IMR-90 (cell line): Measurements from ENCODE around the gene PAPPA. TPM values are rescaled to one million over a fixed set of nuclear protein-coding genes. Genes with fewer than 3 reads are reported as not detected.

Source experiments
- ATAC-seq: fragments of 200-7000 bp; cut with Tn5 transposase; 2 replicates; pipeline ENCODE4 v1.9.1; 2020; ENCODE audit warnings: low read depth, mild to moderate bottlenecking, moderate library complexity
- BruUV-seq: library from RNA; stranded (reverse); fragments of 400-500 nt; replicated peaks from 2 replicates; lab custom pipeline; 2021; lab: Mats Ljungman, UMichigan
- CTCF ChIA-PET: fragments of 300-600 bp; formaldehyde crosslinking; extraction: SDS; loops from one replicate; lab custom pipeline; 2021; ENCODE audit warnings: antibody characterized with exemption; lab: Yijun Ruan, JAX
- POLR2A ChIA-PET: fragments of 300-600 bp; sonication (Branson Sonifier 250); formaldehyde crosslinking; loops from one replicate; lab custom pipeline; 2022; ENCODE audit warnings: antibody characterized with exemption; ENCODE audit not compliant: unreplicated experiment; lab: Charles Lee
- DNase-seq: peaks from one replicate; pipeline ENCODE4 v3.0.0; 2013
- H2AFZ ChIP-seq: replicated peaks from 2 replicates; pipeline ENCODE3; 2013; ENCODE audit warnings: low read length, mild to moderate bottlenecking; ENCODE audit not compliant: poor library complexity
- H2AK5ac ChIP-seq: 2 replicates; pipeline ENCODE4 v1.6.1; 2013; ENCODE audit warnings: low read depth, low read length, inconsistent platforms
- H2AK9ac ChIP-seq: replicated peaks from 2 replicates; pipeline ENCODE3; 2013; ENCODE audit warnings: mild to moderate bottlenecking, low read depth, low read length, moderate library complexity; ENCODE audit not compliant: poor library complexity
- H2BK120ac ChIP-seq: 2 replicates; pipeline ENCODE4 v1.6.1; 2013; ENCODE audit warnings: low read depth, low read length, inconsistent platforms
- H2BK15ac ChIP-seq: 3 replicates; pipeline ENCODE4 v1.6.1; 2013; ENCODE audit warnings: low read depth, low read length, inconsistent platforms
- H2BK20ac ChIP-seq: 2 replicates; pipeline ENCODE4 v1.6.1; 2013; ENCODE audit warnings: low read depth, mild to moderate bottlenecking, inconsistent platforms, low read length, moderate library complexity
- H2BK5ac ChIP-seq: 2 replicates; pipeline ENCODE4 v1.6.1; 2013; ENCODE audit warnings: mild to moderate bottlenecking, low read depth, low read length, inconsistent platforms; ENCODE audit not compliant: poor library complexity, severe bottlenecking
- H3K14ac ChIP-seq: replicated peaks from 2 replicates; pipeline ENCODE4 v1.6.1; 2013; ENCODE audit warnings: low read depth, low read length, inconsistent platforms
- H3K18ac ChIP-seq: 2 replicates; pipeline ENCODE4 v1.6.1; 2013; ENCODE audit warnings: low read depth, low read length, control low read depth
- H3K23ac ChIP-seq: 2 replicates; pipeline ENCODE4 v1.6.1; 2013; ENCODE audit warnings: low read depth, low read length, inconsistent platforms
- H3K27ac ChIP-seq: 2 replicates; pipeline ENCODE4 v1.5.1; 2013; ENCODE audit warnings: mild to moderate bottlenecking, control low read depth, low read length; ENCODE audit not compliant: insufficient read depth
- H3K27me3 ChIP-seq: 2 replicates; pipeline ENCODE4 v1.6.1; 2013; ENCODE audit warnings: low read length; ENCODE audit not compliant: control insufficient read depth, insufficient read depth
- H3K36me3 ChIP-seq: 2 replicates; pipeline ENCODE4 v1.6.1; 2013; ENCODE audit warnings: low read length, mixed read lengths; ENCODE audit not compliant: control insufficient read depth, insufficient read depth
- H3K4ac ChIP-seq: 2 replicates; pipeline ENCODE4 v1.6.1; 2013; ENCODE audit warnings: low read depth, low read length, inconsistent platforms
- H3K4me1 ChIP-seq: 2 replicates; pipeline ENCODE4 v1.6.1; 2013; ENCODE audit warnings: low read length, mixed read lengths; ENCODE audit not compliant: control insufficient read depth, insufficient read depth
- H3K4me2 ChIP-seq: 2 replicates; pipeline ENCODE4 v1.6.1; 2013; ENCODE audit warnings: low read depth, mild to moderate bottlenecking, control low read depth, low read length, moderate library complexity
- H3K4me3 ChIP-seq: 2 replicates; pipeline ENCODE4 v1.5.1; 2013; ENCODE audit warnings: low read depth, mild to moderate bottlenecking, control low read depth, low read length, moderate library complexity; ENCODE audit not compliant: insufficient read depth
- H3K56ac ChIP-seq: 2 replicates; pipeline ENCODE4 v1.6.1; 2013; ENCODE audit warnings: low read length, inconsistent platforms; ENCODE audit not compliant: insufficient read depth; ENCODE audit errors: extremely low read depth
- H3K79me1 ChIP-seq, 2 experiments: 2 replicates each; pipeline ENCODE4 v1.6.1; 2013; ENCODE audit warnings: low read length in 2 of 2, inconsistent platforms in 1 of 2, low read depth in 1 of 2
- H3K9ac ChIP-seq: 2 replicates; pipeline ENCODE4 v1.6.1; 2013; ENCODE audit warnings: low read depth, low read length, control low read depth
- H3K9me1 ChIP-seq: 2 replicates; pipeline ENCODE4 v1.6.1; 2013; ENCODE audit warnings: low read length, inconsistent platforms; ENCODE audit not compliant: insufficient read depth
- H3K9me3 ChIP-seq: 2 replicates; pipeline ENCODE4 v1.6.1; 2013; ENCODE audit warnings: low read length; ENCODE audit not compliant: control insufficient read depth, insufficient read depth
- H4K20me1 ChIP-seq: 2 replicates; pipeline ENCODE4 v1.6.1; 2013; ENCODE audit warnings: low read length, inconsistent platforms; ENCODE audit not compliant: insufficient read depth
- H4K5ac ChIP-seq: 2 replicates; pipeline ENCODE4 v1.6.1; 2013; ENCODE audit warnings: mild to moderate bottlenecking, low read depth, low read length, control low read depth
- H4K8ac ChIP-seq, 2 experiments: 2 replicates each; pipeline ENCODE4 v1.6.1; 2013; ENCODE audit warnings: low read depth in 2 of 2, low read length in 2 of 2, control low read depth in 1 of 2, inconsistent platforms in 1 of 2
- H4K91ac ChIP-seq: 2 replicates; pipeline ENCODE4 v1.6.1; 2013; ENCODE audit warnings: low read depth, low read length, inconsistent platforms; ENCODE audit not compliant: insufficient read depth
- BHLHE40 ChIP-seq: fragments of 150-350 bp; IDR thresholded peaks from 2 replicates; pipeline ENCODE4 v1.6.1; 2016; ENCODE audit warnings: mild to moderate bottlenecking, low read depth, low read length
- MXI1 ChIP-seq: IDR thresholded peaks from 2 replicates; pipeline ENCODE4 v1.6.1; 2012; ENCODE audit warnings: low read depth, mild to moderate bottlenecking, low read length, moderate library complexity, borderline replicate concordance
- NFE2L2 ChIP-seq: fragments of 150-350 bp; IDR thresholded peaks from 2 replicates; pipeline ENCODE4 v1.6.1; 2016; ENCODE audit warnings: low read depth, mild to moderate bottlenecking, low read length
- WGBS, 2 experiments: methylation state at CpG; one replicate each; pipeline versions ENCODE4 v1.1.5 to v1.1.7; 2013; ENCODE audit warnings: missing lambda C conversion rate in 2 of 2; ENCODE audit not compliant: insufficient read length in 1 of 2; ENCODE audit errors: extremely low coverage in 2 of 2; 5-methylcytosine and 5-hydroxymethylcytosine counted together
- dilution Hi-C: fragments of 300-500 bp; cut with HindIII; formaldehyde crosslinking; loops from one replicate; pipeline ENCODE4 v1.14.3; 2018; ENCODE audit warnings: low sequenced_read_pairs; ENCODE audit not compliant: unreplicated experiment
- in situ Hi-C: fragments of 300-500 bp; cut with MboI; formaldehyde crosslinking; loops from 3 replicates; pipeline ENCODE4 v1.14.3; 2019; ENCODE audit warnings: low sequenced_read_pairs, inconsistent platforms, mixed read lengths
- intact Hi-C: fragments of 100-400 bp; cut with micrococcal nuclease; formaldehyde crosslinking; loops from 2 replicates; pipeline ENCODE4 v1.10.0; 2022
- polyA plus RNA-seq, 3 experiments: library from polyadenylated mRNA; depleted of rRNA; stranded (reverse); fragments of >200 nt; gene quantifications; 2 replicates each; pipeline ENCODE4 v1.2.3, GENCODE V29; 2012; ENCODE audit warnings: low replicate concordance in 1 of 3
- total RNA-seq: library from RNA; depleted of rRNA; stranded (reverse); fragments of >200 nt; gene quantifications from 2 replicates; pipeline ENCODE4 v1.2.3, GENCODE V29; 2012
- TF ChIP-seq, protein P1 (sequence below): fragments of 150-350 bp; IDR thresholded peaks from 2 replicates; pipeline ENCODE4 v1.6.1; 2016; ENCODE audit warnings: low read depth, mild to moderate bottlenecking, low read length, moderate library complexity, borderline replicate concordance

The PAPPA gene
- total and polyA plus RNA-seq, 2 of the 4 experiments (the other 2 are of a cell fraction) = 8.3 to 12.4 TPM

DNA sequence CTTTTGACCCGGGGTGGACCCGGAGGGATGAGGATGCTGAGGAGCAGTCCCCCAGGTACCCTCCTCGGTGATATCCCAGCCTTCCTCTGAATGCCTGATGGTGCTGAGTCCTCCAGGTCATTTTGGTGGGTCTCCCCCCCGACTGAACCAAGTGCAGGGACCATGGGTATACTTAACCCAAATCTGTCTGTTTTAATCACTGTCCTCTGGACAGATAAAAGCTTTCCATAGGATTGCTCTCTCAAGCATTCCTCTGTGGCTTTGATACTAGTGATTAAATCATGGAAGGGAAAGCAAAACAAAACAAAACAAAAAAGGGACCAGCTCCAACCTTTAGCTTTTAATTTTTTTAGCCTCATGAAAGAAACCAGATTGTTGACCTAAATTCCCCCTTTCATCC is 26.0 kb downstream of the PAPPA start:
- intact Hi-C loops = no loop called here
- Histone ChIP-seq H3K27ac (no peak overlapping the region), H4K8ac (no peak overlapping the region), H3K4me3 (no peak overlapping the region), H3K27me3 (no peaks in the 10 kb centered on the region), H3K23ac (no peak overlapping the region), H3K79me1 (peaks cover 20 to 54% of the 10 kb centered on the region in 2 experiments), H2BK15ac (no peak overlapping the region), H3K9me3 (no peaks in the 10 kb centered on the region), H2BK5ac (no peak overlapping the region), H3K4me2 (no peak overlapping the region), H3K4me1 (peaks cover 9% of the 10 kb centered on the region; the same call in 1 of the 2 replicates), H3K56ac (no peak overlapping the region), H2BK120ac (no peak overlapping the region), H3K9ac (no peak overlapping the region), H4K91ac (no peak overlapping the region), H3K18ac (no peak overlapping the region), H3K14ac (0 out of 2 replicates have a peak overlapping the region, but pooled peaks have one; percentile 12), H4K5ac (no peak overlapping the region), H2AFZ (no peak overlapping the region), H3K36me3 (peaks cover 26% of the 10 kb centered on the region), H3K9me1 (peaks cover 4% of the 10 kb centered on the region; the same call in 1 of the 2 replicates), H2BK20ac (no peak overlapping the region), H2AK9ac (no peak overlapping the region), H4K20me1 (peaks cover 49% of the 10 kb centered on the region), H3K4ac (no peak overlapping the region), H2AK5ac (0 out of 2 replicates have a peak overlapping the region, but pooled peaks have one; percentile 8)
- in situ Hi-C loops = no loop called here
- dilution Hi-C loops = no loop called here
- ChIA-PET POLR2A (no interaction called here), CTCF (interaction anchor here (0.7 to 1.1 kb wide), 2 partner anchors 8 to 89 kb away, joined by 3 to 12 read pairs; no protein-coding TSS in a partner anchor)
- DNase-seq = no peak
- 94% methylated on average over 3 of the region's 4 CpGs; no CpG with 5 or more reads in 1 of the 2 experiments for WGBS, 2 experiments
- BruUV-seq = no TSS peak
- no peak for ATAC-seq
- no peak for TF ChIP-seq MXI1
- TF ChIP-seq, protein P1, sequence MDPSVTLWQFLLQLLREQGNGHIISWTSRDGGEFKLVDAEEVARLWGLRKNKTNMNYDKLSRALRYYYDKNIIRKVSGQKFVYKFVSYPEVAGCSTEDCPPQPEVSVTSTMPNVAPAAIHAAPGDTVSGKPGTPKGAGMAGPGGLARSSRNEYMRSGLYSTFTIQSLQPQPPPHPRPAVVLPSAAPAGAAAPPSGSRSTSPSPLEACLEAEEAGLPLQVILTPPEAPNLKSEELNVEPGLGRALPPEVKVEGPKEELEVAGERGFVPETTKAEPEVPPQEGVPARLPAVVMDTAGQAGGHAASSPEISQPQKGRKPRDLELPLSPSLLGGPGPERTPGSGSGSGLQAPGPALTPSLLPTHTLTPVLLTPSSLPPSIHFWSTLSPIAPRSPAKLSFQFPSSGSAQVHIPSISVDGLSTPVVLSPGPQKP = no peak
- TF ChIP-seq NFE2L2 = no peak
- TF ChIP-seq BHLHE40 = no peak
